IPS-18a (cell line): ENCODE data around the gene INTS3.

Experiments used
- H3K27ac ChIP-seq: one replicate; pipeline ENCODE4 v1.5.1; 2013; ENCODE audit warnings: low read length
- H3K27me3 ChIP-seq: one replicate; pipeline ENCODE4 v1.6.1; 2013; ENCODE audit warnings: mild to moderate bottlenecking, low read length; ENCODE audit not compliant: control insufficient read depth, insufficient read depth
- H3K36me3 ChIP-seq: one replicate; pipeline ENCODE4 v1.6.1; 2013; ENCODE audit warnings: low read depth, low read length; ENCODE audit not compliant: control insufficient read depth
- H3K4me1 ChIP-seq: one replicate; pipeline ENCODE4 v1.6.1; 2013; ENCODE audit warnings: low read depth, low read length; ENCODE audit not compliant: control insufficient read depth
- H3K4me3 ChIP-seq: one replicate; pipeline ENCODE4 v1.5.1; 2013; ENCODE audit warnings: low read length
- H3K9ac ChIP-seq: one replicate; pipeline ENCODE4 v1.6.1; 2013; ENCODE audit warnings: mild to moderate bottlenecking, low read length, moderate library complexity
- H3K9me3 ChIP-seq: one replicate; pipeline ENCODE4 v1.6.1; 2013; ENCODE audit warnings: low read depth, low read length; ENCODE audit not compliant: control insufficient read depth

INTS3 gene

DNA sequence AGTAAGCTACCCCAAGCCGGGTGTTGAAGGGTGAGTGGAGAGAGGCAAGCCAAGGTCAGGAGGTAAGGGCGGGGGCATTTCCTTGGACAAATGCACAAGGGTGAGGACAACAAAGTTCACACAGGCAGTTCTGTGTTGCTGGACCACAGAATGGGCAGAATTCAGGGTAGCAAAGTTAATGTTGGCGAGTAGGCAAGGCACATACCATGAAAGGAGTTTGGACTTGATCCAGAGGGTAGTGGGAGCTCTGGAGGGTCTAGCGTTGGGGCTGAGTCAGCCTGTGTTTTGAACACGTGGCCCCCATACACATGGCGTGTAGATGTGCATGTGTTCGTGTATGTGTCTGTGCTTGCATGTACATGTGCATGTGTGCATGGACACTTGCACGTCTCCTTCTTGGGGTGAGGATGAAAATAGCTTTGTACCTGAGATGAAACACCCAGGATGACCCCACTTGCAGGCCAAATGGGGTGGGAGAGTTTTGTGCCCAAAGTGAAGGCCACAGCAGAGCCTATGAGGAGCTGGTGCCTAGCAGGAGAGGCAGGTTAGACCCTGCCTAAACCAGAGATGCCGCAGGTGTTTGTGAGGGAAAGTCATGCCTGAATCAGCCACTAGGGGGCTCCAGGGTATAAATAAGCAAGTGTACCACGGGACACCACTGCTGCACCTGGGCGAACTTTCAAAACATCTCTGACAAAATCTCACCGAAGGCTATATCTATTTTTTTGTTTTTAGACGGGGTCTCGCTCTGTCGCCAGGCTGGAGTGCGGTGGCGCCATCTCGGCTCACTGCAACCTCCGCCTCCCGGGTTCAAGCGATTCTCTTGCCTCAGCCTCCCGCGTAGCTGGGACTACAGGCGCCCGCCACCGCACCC, 69.2 kb downstream of the INTS3 start:
- Histone ChIP-seq H3K36me3 (no peaks in the 10 kb centered on the region), H3K9me3 (no peaks in the 10 kb centered on the region), H3K27ac (no peak overlapping the region), H3K4me1 (peaks cover 24% of the 10 kb centered on the region), H3K27me3 (no peaks in the 10 kb centered on the region), H3K9ac (no peak overlapping the region), H3K4me3 (no peak overlapping the region)

DNA sequence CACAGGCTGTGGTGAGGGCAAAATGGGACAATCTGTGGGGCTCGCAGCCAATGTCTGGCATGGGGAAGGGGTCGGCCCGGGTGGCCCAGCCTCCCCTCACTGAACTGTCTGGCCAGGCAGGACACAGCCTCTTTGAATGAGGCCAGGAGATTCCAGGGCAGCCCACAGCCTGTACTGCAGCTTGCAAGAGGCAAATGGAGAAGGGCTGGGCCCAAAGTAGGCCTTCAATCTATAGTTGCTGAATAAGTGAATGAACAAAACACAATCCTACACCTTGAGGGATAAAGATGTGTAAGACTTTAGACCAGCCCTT, 70.6 kb downstream of the INTS3 start:
- no peaks in the 10 kb centered on the region for H3K27me3 ChIP-seq
- no peaks in the 10 kb centered on the region for H3K9me3 ChIP-seq
- H3K27ac ChIP-seq = no peak overlapping the region
- no peaks in the 10 kb centered on the region for H3K36me3 ChIP-seq
- no peak overlapping the region for H3K4me3 ChIP-seq
- peaks cover 15% of the 10 kb centered on the region for H3K4me1 ChIP-seq
- H3K9ac ChIP-seq = no peak overlapping the region

DNA sequence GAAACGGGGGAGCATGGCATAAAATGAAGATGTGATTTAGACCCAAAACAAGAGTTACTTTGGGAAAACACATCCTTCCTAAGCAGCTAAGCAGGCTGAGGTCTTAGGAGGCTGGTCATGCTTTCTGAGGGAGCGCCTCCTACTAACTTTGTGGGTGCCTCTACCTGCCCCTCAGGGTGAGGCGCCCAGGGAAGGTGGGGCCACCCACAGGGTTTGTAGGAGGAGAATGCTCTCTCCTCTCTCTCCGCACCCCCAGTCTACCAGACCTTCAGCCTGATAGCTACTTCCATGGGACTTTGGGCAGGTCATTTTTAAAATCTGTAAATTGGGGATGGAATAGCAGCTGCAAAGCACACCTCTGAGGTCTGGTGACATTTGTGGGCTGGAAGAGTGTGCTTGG, 71.2 kb downstream of the INTS3 start:
- Histone ChIP-seq H3K4me3 (no peak overlapping the region), H3K9me3 (no peaks in the 10 kb centered on the region), H3K27me3 (no peaks in the 10 kb centered on the region), H3K27ac (no peak overlapping the region), H3K9ac (no peak overlapping the region), H3K4me1 (peaks cover 13% of the 10 kb centered on the region), H3K36me3 (no peaks in the 10 kb centered on the region)

DNA sequence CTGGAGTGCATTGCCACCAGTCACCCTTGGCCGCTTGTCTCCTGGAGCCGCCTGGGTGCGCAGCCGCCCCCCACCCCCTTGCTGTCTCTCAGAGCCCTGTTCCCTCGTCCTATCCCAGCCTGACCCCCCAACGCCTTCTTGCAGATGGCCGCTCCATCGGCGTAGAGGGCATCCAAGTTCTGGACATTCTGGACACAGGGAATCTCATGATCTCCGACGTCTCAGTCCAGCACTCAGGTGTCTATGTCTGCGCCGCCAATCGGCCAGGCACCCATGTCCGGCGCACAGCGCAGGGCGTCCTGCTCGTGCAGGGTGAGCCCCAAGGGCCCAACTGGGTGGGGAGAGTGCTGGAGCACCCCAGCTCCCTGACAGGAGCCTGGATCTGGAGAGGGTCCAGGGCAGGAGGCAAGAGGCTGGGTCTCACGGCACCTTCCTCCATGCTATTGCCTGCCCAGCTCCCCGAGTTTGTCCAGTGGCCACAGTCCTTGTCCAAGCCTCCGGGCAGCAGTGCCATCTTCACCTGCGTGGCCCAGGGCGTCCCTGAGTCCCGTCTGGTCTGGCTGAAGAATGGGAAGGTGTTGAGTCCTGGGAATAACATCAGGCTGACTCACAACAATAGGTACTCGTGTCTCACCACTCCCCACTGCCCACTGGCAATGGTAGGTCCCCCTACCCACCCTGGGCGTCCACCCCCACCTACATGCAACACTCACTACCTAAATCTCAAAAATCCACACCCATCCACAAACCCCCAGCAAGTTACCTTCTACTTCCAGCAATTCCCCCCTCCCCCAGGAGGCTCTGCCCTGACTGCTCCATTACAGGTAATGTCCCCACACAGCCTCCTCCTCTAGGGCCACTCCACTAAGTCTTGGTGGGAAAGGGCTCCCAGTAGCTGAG, 72.0 kb downstream of the INTS3 start:
- no peaks in the 10 kb centered on the region for H3K36me3 ChIP-seq
- H3K27ac ChIP-seq = no peak overlapping the region
- no peak overlapping the region for H3K9ac ChIP-seq
- H3K27me3 ChIP-seq = no peaks in the 10 kb centered on the region
- H3K9me3 ChIP-seq = no peaks in the 10 kb centered on the region
- peaks cover 8% of the 10 kb centered on the region for H3K4me1 ChIP-seq
- no peak overlapping the region for H3K4me3 ChIP-seq

DNA sequence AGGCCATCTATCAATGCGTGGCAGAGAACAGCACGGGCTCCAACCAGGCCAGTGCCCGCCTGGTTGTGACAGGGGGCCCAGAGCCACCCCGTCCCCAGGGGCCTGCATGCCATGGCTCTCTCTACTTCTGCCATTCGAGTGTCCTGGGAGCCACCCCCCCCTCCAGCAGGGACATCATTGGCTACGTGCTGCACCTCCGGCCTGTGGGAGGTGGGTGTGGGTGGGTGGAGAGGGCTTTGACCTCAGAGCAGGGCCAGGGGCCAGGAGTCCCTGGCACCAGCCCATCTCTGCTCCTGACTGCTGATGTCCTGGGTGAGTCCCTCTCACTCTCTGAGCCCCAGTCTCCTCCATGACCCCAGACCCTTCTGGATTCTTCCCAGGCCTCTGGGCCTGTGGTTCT, 72.7 kb downstream of the INTS3 start:
- no peak overlapping the region for H3K27ac ChIP-seq
- H3K4me1 ChIP-seq = peaks cover 3% of the 10 kb centered on the region
- H3K9ac ChIP-seq = no peak overlapping the region
- no peak overlapping the region for H3K4me3 ChIP-seq
- no peaks in the 10 kb centered on the region for H3K36me3 ChIP-seq
- H3K27me3 ChIP-seq = no peaks in the 10 kb centered on the region
- no peaks in the 10 kb centered on the region for H3K9me3 ChIP-seq

DNA sequence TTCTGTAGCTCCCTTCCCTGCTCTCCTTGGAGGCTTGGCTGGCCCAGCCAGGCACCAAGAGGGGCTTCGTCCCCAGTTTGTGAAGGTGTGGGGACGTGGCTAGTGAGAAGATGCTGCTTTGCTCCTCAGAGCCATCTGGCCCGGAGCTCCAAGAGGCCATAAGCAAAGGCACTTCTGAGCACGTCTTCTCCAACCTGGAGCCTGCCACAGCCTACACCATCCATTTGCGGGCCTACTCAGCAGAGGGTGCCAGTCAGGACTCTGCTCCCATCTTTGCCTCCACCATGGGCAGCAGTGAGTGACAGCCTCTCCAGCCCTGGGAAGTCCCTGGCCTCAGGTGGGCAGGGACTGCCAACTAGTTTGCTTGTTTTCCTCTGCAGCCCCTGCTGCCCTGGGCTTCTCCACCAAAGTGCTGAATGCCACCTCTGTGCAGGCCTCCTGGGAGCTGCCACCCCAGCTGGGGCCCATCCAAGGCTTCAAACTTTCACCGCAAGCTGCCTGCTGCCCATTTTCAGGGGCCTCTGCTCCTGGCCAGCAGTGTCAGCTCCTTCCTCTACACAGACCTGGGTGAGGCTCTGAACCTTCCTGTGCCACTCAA, 73.3 kb downstream of the INTS3 start:
- H3K4me1 ChIP-seq = peaks cover 3% of the 10 kb centered on the region
- H3K4me3 ChIP-seq = no peak overlapping the region
- H3K9me3 ChIP-seq = no peaks in the 10 kb centered on the region
- no peak overlapping the region for H3K9ac ChIP-seq
- H3K27me3 ChIP-seq = no peaks in the 10 kb centered on the region
- H3K27ac ChIP-seq = no peak overlapping the region
- no peaks in the 10 kb centered on the region for H3K36me3 ChIP-seq

DNA sequence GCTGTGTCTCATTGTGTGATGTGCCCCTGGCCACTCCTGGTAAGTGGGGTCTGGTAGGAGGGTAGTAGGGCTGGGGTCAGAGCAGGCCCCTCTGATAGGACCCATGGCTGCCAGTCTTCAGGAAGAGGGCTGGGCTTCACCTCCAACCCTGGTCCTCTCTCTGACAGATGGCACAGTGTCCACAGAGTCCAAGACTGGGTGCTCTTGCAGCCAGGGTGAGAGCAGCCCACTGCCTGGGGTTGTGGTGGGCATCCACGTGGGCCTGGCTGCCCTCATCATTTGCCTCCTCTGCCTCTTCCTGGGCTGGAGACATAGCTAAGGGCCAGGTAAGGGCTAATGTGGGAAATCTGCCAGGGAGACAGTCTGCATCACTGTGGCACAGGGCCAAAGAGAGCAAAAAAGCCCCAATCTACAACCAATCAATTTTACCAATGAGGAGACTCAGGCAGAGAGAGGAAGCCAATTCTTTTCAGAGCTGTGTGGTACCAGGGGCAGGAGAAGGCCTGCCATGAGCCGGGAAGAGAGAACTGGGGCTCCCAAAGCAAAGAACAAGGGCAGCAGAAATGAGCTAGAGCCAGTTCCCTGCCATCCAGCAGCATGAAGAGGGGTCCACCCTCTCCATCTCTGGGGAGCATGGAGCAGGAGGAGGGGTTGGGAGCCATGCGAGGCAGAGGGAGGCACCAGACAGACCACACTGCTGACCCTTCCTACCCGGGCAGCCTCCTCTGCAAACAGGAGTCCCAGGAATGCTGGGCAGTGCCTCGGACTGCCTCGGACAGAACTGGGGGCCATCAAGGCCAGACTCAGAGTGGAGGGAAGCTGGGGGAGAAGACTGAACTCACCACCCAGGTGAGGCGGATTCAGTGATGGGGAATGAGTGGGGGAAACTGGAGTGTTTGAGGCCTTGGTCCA, 74.2 kb downstream of the INTS3 start:
- Histone ChIP-seq H3K9ac (no peak overlapping the region), H3K27ac (no peak overlapping the region), H3K4me3 (no peak overlapping the region), H3K4me1 (peaks cover 3% of the 10 kb centered on the region), H3K36me3 (peaks cover under 1% of the 10 kb centered on the region), H3K27me3 (no peaks in the 10 kb centered on the region), H3K9me3 (no peaks in the 10 kb centered on the region)

DNA sequence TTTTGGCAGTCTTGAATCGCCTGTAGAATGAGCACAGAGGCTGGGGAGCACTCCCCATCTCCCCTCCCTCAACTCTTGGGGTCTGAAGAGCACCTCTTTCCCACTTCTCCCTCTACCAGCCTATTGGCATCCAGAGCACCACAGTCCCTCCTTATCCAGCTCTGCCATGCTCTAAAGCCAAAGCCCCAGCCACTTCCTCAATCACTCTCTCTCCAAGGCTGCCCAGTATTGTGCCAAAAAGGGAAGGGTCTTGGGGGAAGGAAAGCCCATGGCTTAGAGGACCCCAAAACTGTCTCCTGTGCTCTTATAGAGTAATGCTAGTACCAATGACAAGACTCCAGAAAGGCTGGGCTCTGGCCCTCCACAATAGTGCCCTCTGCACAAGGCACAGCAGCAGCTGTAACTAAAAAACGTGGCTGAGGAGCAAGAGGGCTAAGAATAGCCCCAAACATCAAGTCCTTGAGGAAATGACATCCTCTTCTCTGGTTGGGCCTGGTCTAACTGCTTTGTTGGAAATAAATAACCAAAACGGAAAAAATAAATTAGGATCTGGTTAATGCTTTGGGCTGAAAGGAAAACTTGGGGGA, 75.7 kb downstream of the INTS3 start:
- no peaks in the 10 kb centered on the region for H3K27me3 ChIP-seq
- peaks cover 3% of the 10 kb centered on the region for H3K4me1 ChIP-seq
- peaks cover 11% of the 10 kb centered on the region for H3K36me3 ChIP-seq
- H3K4me3 ChIP-seq = no peak overlapping the region
- H3K9ac ChIP-seq = no peak overlapping the region
- no peak overlapping the region for H3K27ac ChIP-seq
- no peaks in the 10 kb centered on the region for H3K9me3 ChIP-seq

DNA sequence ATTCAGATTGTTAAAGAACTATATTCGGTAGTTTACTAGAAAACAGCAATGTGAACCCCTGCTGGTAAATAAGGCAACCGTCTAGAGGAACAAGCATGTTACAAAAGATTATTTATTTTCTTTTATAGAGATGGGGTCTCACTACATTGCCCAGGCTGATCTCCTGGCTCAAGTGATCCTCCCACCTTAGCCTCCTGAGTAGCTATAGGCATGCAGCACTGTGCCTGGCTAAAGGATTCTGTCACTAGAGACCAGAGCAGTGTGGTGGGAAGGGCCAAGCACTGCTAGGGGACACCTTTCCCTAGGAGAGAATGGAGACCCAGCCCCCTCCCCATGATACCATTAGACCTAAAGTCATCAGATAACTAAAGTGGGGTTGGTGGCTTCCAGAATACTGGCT, 76.3 kb downstream of the INTS3 start:
- Histone ChIP-seq H3K4me3 (no peak overlapping the region), H3K9ac (no peak overlapping the region), H3K9me3 (no peaks in the 10 kb centered on the region), H3K36me3 (peaks cover 14% of the 10 kb centered on the region), H3K4me1 (peaks cover 3% of the 10 kb centered on the region), H3K27me3 (no peaks in the 10 kb centered on the region), H3K27ac (no peak overlapping the region)

DNA sequence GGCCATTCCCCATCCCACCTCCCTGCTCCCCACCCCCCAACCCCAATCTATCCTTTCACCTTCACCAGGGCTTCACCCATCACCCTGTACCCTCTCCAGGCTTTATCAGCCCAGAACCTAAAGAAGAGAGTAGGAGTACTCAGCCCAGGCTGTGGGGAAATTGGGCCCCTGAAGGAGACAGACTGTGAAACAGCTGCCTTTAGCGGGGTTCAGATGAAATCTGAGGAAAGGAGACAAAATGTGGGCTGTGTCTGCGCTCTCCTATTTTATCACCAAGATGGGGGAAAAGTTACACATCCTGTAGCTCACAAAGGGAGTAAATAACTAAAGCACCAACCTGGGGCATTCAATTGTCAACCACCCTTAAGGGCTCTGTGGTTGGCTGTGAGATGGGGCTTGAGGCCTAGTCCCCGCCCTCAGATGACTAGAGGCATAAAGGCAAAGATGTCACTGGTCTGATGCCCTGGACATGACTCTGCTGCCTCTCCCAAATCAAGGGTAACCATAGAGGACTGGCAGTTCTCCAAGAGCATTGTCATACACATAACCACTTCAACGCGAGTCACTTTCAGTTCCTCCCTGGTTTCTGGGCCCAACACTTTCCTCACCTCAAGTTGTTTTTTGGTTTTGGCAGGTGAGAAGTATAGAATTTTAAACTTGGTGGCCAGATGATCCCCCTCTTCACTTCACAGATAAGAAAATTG, 77.3 kb downstream of the INTS3 start:
- no peaks in the 10 kb centered on the region for H3K9me3 ChIP-seq
- peaks cover 3% of the 10 kb centered on the region for H3K4me1 ChIP-seq
- no peak overlapping the region for H3K4me3 ChIP-seq
- no peak overlapping the region for H3K27ac ChIP-seq
- peaks cover 23% of the 10 kb centered on the region for H3K36me3 ChIP-seq
- H3K9ac ChIP-seq = no peak overlapping the region
- no peaks in the 10 kb centered on the region for H3K27me3 ChIP-seq
